BE2C (cell line): ENCODE results near the gene ZNF100.
"Not testable (repeated sequence)": the region's sequence is repeated elsewhere in the genome, so short reads cannot be mapped to it uniquely, and the experiment has no call there.

Source experiments
- DNase-seq: peaks from one replicate; pipeline ENCODE4 v3.0.0-alpha.2; 2020
- H3K27me3 ChIP-seq: fragments of 250-450 bp; sonication (Bioruptor Pico); 2 replicates; pipeline ENCODE4 v1.5.1; 2020; ENCODE audit warnings: mild to moderate bottlenecking
- H3K36me3 ChIP-seq: fragments of 250-450 bp; sonication (Bioruptor Pico); 2 replicates; pipeline ENCODE4 v1.5.1; 2020; ENCODE audit warnings: mild to moderate bottlenecking
- H3K4me1 ChIP-seq: fragments of 250-450 bp; sonication (Bioruptor Pico); 2 replicates; pipeline ENCODE4 v1.5.1; 2020
- H3K4me3 ChIP-seq: 2 replicates; pipeline ENCODE4 v1.5.1; 2011; ENCODE audit warnings: low read depth, low read length
- H3K9me3 ChIP-seq: fragments of 250-450 bp; sonication (Bioruptor Pico); 2 replicates; pipeline ENCODE4 v1.5.1; 2020
- CTCF ChIP-seq: IDR thresholded peaks from 2 replicates; pipeline ENCODE4 v1.5.1; 2012; ENCODE audit warnings: mild to moderate bottlenecking, low read depth, low read length

ZNF100 gene

GRCh38 chr19:21748088-21748487 lies 19.3 kb downstream of the ZNF100 start:
- H3K4me1 ChIP-seq: no peaks in the 10 kb centered on the region
- H3K27me3 ChIP-seq: no peaks in the 10 kb centered on the region
- H3K36me3 ChIP-seq: peaks cover 23% of the 10 kb centered on the region
- no peak for TF ChIP-seq CTCF
- no peak overlapping the region for H3K4me3 ChIP-seq
- no peak for DNase-seq
- no peaks in the 10 kb centered on the region for H3K9me3 ChIP-seq

GRCh38 chr19:21740559-21740958 lies 26.8 kb downstream of the ZNF100 start:
- no peak for TF ChIP-seq CTCF
- Histone ChIP-seq H3K4me3 (no peak overlapping the region), H3K27me3 (no peaks in the 10 kb centered on the region), H3K4me1 (no peaks in the 10 kb centered on the region), H3K9me3 (no peaks in the 10 kb centered on the region), H3K36me3 (peaks cover 9% of the 10 kb centered on the region)
- no peak for DNase-seq

DNA sequence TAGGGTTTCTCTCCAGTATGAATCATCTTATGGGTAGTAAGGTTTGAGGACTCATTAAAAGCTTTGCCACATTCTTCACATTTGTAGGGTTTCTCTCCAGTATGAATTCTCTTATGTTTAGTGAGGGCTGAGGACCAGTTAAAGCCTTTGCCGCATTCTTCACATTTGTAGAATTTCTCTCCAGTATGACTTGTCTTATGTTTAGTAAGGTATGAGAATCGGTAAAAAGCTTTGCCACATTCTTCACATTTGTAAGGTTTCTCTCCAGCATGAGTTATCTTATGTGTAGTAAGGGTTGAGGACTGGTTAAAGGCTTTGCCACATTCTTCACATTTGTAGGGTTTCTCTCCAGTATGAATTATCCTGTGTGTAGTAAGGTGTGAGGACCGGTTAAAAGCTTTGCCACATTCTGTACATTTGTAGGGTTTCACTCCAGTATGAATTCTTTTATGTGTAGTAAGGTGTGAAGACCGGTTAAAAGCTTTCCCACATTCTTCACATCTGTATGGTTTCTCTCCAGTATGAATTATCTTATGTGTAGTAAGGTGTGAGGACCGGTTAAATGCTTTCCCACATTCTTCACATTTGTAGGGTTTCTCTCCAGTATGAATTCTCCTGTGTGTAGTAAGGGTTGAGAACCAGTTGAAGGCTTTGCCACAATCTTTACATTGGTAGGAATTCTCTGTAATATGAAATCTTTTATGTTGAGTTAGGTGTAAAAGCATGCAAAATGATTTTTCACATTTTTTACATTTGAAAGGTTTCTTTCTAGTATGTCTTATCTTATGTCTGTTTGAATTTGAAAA lies 40.2 kb downstream of the ZNF100 start:
- DNase-seq, H3K9me3 ChIP-seq, H3K4me3 ChIP-seq, H3K27me3 ChIP-seq, H3K36me3 ChIP-seq, H3K4me1 ChIP-seq: not testable (repeated sequence)

- Histone ChIP-seq H3K27me3 (no peaks in the 10 kb centered on the region), H3K9me3 (no peaks in the 10 kb centered on the region), H3K4me1 (no peaks in the 10 kb centered on the region), H3K36me3 (no peaks in the 10 kb centered on the region), H3K4me3 (no peak overlapping the region)
- DNase-seq: no peak
- TF ChIP-seq CTCF: no peak
Measured at GRCh38 chr19:21713761-21714160, 53.6 kb downstream of the ZNF100 start.

DNA sequence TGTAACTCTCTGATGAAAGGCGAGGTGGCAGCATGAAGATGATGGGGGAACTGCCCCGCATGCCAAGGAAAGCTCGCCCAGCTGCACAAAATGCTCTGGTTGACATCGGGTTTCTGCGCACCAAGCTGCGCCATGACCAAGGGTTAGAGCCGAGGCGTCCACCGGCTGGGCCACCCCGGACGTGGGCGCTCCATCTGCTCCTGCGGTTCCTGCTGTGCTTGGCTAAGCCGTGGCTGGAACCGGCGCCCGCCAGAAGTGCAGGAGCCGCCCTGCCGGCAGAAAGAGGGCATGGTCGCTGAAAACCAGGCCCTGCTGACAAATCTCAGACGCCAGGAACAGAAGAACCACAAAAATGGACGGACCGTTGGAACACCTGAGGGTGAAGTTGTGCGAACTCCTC lies 57.9 kb downstream of the ZNF100 start:
- H3K27me3 ChIP-seq: no peaks in the 10 kb centered on the region
- H3K4me3 ChIP-seq: no peak overlapping the region
- no peak for TF ChIP-seq CTCF
- DNase-seq: no peak
- no peaks in the 10 kb centered on the region; the same call in 1 of the 2 replicates for H3K9me3 ChIP-seq
- H3K4me1 ChIP-seq: no peaks in the 10 kb centered on the region
- H3K36me3 ChIP-seq: no peaks in the 10 kb centered on the region

DNA sequence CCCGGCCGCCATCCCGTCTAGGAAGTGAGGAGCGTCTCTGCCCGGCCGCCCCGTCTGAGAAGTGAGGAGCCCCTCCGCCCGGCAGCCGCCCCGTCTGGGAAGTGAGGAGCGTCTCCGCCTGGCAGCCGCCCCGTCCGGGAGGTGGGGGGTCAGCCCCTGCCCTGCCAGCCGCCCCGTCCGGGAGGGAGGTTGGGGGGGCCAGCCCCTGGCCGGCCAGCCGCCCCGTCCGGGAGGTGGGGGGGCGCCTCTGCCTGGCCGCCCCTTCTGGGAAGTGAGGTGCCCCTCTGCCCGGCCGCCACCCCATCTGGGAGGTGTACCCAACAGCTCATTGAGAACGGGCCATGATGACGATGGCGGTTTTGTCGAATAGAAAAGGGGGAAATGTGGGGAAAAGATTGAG lies 59.5 kb downstream of the ZNF100 start:
- H3K9me3 ChIP-seq, H3K4me1 ChIP-seq, DNase-seq, H3K27me3 ChIP-seq, H3K4me3 ChIP-seq, H3K36me3 ChIP-seq: not testable (repeated sequence)

DNA sequence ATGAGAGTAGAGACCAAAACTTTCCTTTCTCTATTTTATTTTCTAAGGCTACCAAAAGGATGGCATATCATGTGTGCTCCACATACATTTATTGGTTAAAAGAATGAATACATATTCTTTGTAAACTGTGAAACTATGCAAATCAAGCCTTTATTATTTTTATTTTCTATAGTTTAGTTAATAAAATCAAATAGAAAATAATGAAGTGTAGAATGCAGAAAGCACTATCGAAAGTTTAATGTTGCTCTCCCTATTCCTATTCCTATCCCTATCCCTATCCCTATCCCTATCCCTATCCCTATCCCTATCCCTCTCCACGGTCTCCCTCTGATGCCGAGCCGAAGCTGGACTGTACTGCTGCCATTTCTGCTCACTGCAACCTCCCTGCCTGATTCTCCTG lies 60.3 kb downstream of the ZNF100 start:
- H3K27me3 ChIP-seq: no peaks in the 10 kb centered on the region
- H3K4me3 ChIP-seq: no peak overlapping the region
- no peak for TF ChIP-seq CTCF
- no peaks in the 10 kb centered on the region; the same call in 1 of the 2 replicates for H3K9me3 ChIP-seq
- DNase-seq: no peak
- no peaks in the 10 kb centered on the region for H3K36me3 ChIP-seq
- no peaks in the 10 kb centered on the region for H3K4me1 ChIP-seq
